ENCODE data around the gene IRF4. TPM values are rescaled to one million over a fixed set of nuclear protein-coding genes. Genes with fewer than 3 reads are reported as not detected.
A peak's percentile ranks its signal among the peaks of the same experiment; 100 is the strongest.

The IRF4 gene
- total and polyA plus RNA-seq, 10 donors: 8.7 to 91.3 (median 46.3) TPM

GRCh38 chr6:361411-362132 lies 30.0 kb upstream of the IRF4 start:
- WGBS, 5 donors: 84 to 88% (median 86%) methylated on average over 16 of the region's 16 CpGs
- intact Hi-C loops (cut with DNase I; ENCODE audit: low total_unique reads): no loop called here
- no peak overlapping the region for H3K4me3 ChIP-seq
- no peak overlapping the region for H3K27ac ChIP-seq
- no peaks in the 10 kb centered on the region for H3K36me3 ChIP-seq
- no peaks in the 10 kb centered on the region for H3K27me3 ChIP-seq (replicated peaks in 1 of 7)
- DNase-seq: peak; percentile 69
- H3K4me1 ChIP-seq: peaks cover 0 to 35% (median 21%) of the 10 kb centered on the region in 6 donors
- H3K9me3 ChIP-seq: peaks cover 0 to 21% (median 17%) of the 10 kb centered on the region in 8 donors
- TF ChIP-seq CTCF (IDR thresholded peaks at IDR 0.05 in 8 of 11, conservative IDR thresholded peaks at IDR 0.05 in 3 of 11): no peak
- no peak for TF ChIP-seq POLR2AphosphoS5 (IDR thresholded peaks at IDR 0.05)
- no peak for TF ChIP-seq POLR2A (IDR thresholded peaks at IDR 0.05)

GRCh38 chr6:362231-362923 lies 29.2 kb upstream of the IRF4 start:
- peak; percentile 19 for DNase-seq
- no peak overlapping the region for H3K4me3 ChIP-seq
- no peaks in the 10 kb centered on the region for H3K36me3 ChIP-seq
- no peaks in the 10 kb centered on the region for H3K27me3 ChIP-seq (replicated peaks in 1 of 7)
- peaks cover 0 to 21% (median 17%) of the 10 kb centered on the region in 8 donors for H3K9me3 ChIP-seq
- peaks cover 0 to 27% (median 13%) of the 10 kb centered on the region in 6 donors for H3K4me1 ChIP-seq
- TF ChIP-seq CTCF (IDR thresholded peaks at IDR 0.05 in 8 of 11, conservative IDR thresholded peaks at IDR 0.05 in 3 of 11): no peak
- TF ChIP-seq POLR2A (IDR thresholded peaks at IDR 0.05): no peak
- no peak for TF ChIP-seq POLR2AphosphoS5 (IDR thresholded peaks at IDR 0.05)
- 80 to 89% (median 84%) methylated on average over 14 of the region's 14 CpGs for WGBS, 5 donors
- no peak overlapping the region for H3K27ac ChIP-seq
- intact Hi-C loops (cut with DNase I; ENCODE audit: low total_unique reads): no loop called here

GRCh38 chr6:362924-363249 lies 28.7 kb upstream of the IRF4 start:
- Histone ChIP-seq H3K36me3 (no peaks in the 10 kb centered on the region), H3K4me1 (peaks cover 0 to 22% (median 11%) of the 10 kb centered on the region in 6 donors), H3K27me3 (replicated peaks in 1 of 7) (no peaks in the 10 kb centered on the region), H3K9me3 (peaks cover 0 to 21% (median 17%) of the 10 kb centered on the region in 8 donors), H3K27ac (no peak overlapping the region), H3K4me3 (no peak overlapping the region)
- no peak for TF ChIP-seq CTCF (IDR thresholded peaks at IDR 0.05 in 8 of 11, conservative IDR thresholded peaks at IDR 0.05 in 3 of 11)
- intact Hi-C loops (cut with DNase I; ENCODE audit: low total_unique reads): no loop called here
- WGBS, 5 donors: 74 to 91% (median 86%) methylated on average over 5 of the region's 5 CpGs
- DNase-seq: peak; percentile 72

- TF ChIP-seq POLR2A (IDR thresholded peaks at IDR 0.05) (no peak), POLR2AphosphoS5 (IDR thresholded peaks at IDR 0.05) (no peak), CTCF (IDR thresholded peaks at IDR 0.05 in 8 of 11, conservative IDR thresholded peaks at IDR 0.05 in 3 of 11) (no peak)
- WGBS, 5 donors: 87 to 96% (median 91%) methylated on average over 12 of the region's 12 CpGs
- no peak for DNase-seq
- Histone ChIP-seq H3K4me3 (no peak overlapping the region), H3K36me3 (no peaks in the 10 kb centered on the region), H3K9me3 (peaks cover 0 to 21% (median 17%) of the 10 kb centered on the region in 8 donors), H3K27ac (no peak overlapping the region), H3K4me1 (peaks cover 0 to 18% (median 7%) of the 10 kb centered on the region in 6 donors), H3K27me3 (replicated peaks in 1 of 7) (no peaks in the 10 kb centered on the region)
- intact Hi-C loops (cut with DNase I; ENCODE audit: low total_unique reads): no loop called here
These were observed 28.3 kb upstream of the IRF4 start for GRCh38 chr6:363291-363690.
